NB4 (cell line): ENCODE data around the gene SKIC8.
A peak's percentile ranks its signal among the peaks of the same experiment; 100 is the strongest.

Experiments used
- DNase-seq: peaks from one replicate; pipeline ENCODE4 v3.0.0; 2010; ENCODE audit warnings: low read depth
- H3K4me3 ChIP-seq: one replicate; pipeline ENCODE4 v1.5.1; 2011; ENCODE audit warnings: mild to moderate bottlenecking, low read depth, low read length, moderate library complexity
- MYC ChIP-seq: IDR thresholded peaks from 2 replicates; pipeline ENCODE4 v1.6.1; 2011; ENCODE audit warnings: low read depth, low read length
- POLR2A ChIP-seq: IDR thresholded peaks from 2 replicates; pipeline ENCODE4 v1.6.1; 2011; ENCODE audit warnings: mild to moderate bottlenecking; ENCODE audit not compliant: insufficient read length; ENCODE audit errors: extremely low read depth
- TF ChIP-seq, protein P1 (sequence below): IDR thresholded peaks from one replicate; pipeline ENCODE4 v1.5.1; 2012; ENCODE audit warnings: low read depth, low read length
- TF ChIP-seq, protein P2 (sequence below): IDR thresholded peaks from 2 replicates; pipeline ENCODE4 v1.6.1; 2011; ENCODE audit warnings: low read depth, low read length

The SKIC8 gene

DNA sequence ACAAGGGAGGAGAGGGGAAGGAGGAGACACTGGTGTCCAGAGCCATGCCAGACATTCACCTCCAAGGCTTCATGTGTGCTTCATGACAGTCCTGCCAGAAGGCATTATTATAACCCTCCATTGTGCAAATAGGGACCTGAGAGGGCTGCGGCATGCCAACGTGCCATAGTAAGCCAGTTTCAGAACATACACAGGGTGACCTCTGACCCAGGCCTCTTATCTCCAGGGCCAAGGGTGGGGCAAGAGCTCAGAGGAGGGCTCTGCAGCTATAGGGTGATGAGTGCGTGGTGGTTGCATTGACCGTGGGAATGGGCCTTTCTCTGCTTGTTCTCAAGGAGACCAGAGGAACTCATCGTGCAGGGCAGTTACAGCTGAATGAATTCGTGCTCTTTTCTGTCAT lies 55.3 kb downstream of the SKIC8 start:
- TF ChIP-seq, protein P1, sequence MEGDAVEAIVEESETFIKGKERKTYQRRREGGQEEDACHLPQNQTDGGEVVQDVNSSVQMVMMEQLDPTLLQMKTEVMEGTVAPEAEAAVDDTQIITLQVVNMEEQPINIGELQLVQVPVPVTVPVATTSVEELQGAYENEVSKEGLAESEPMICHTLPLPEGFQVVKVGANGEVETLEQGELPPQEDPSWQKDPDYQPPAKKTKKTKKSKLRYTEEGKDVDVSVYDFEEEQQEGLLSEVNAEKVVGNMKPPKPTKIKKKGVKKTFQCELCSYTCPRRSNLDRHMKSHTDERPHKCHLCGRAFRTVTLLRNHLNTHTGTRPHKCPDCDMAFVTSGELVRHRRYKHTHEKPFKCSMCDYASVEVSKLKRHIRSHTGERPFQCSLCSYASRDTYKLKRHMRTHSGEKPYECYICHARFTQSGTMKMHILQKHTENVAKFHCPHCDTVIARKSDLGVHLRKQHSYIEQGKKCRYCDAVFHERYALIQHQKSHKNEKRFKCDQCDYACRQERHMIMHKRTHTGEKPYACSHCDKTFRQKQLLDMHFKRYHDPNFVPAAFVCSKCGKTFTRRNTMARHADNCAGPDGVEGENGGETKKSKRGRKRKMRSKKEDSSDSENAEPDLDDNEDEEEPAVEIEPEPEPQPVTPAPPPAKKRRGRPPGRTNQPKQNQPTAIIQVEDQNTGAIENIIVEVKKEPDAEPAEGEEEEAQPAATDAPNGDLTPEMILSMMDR: no peak
- TF ChIP-seq, protein P2, sequence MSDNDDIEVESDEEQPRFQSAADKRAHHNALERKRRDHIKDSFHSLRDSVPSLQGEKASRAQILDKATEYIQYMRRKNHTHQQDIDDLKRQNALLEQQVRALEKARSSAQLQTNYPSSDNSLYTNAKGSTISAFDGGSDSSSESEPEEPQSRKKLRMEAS: no peak
- TF ChIP-seq POLR2A (no peak), MYC (no peak)
- DNase-seq: no peak
- no peak overlapping the region for H3K4me3 ChIP-seq

DNA sequence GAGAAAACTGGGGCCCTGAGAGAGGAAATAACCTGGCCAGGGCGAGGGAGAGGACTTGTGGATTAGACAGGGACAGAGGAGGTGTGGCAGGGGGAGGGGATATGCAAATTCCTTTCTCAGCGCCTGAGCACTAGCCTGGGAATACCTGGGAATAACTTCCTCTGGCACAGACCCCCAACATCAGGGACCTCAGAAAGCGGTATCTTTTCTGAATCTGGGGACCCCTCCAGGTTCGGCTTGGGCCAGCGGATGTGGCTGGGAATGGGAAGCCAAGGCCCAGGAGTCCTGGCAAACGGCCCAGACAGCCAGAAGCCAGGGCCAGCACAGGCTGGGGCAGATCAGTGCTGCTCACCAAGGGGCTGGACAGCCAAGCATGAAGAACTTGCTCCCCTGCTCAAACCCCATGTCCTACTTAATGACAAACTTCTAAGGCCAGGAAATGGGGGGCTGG lies 55.9 kb downstream of the SKIC8 start:
- TF ChIP-seq MYC (no peak), POLR2A (no peak)
- TF ChIP-seq, protein P2: no peak
- TF ChIP-seq, protein P1: no peak
- DNase-seq: no peak
- H3K4me3 ChIP-seq: no peak overlapping the region

DNA sequence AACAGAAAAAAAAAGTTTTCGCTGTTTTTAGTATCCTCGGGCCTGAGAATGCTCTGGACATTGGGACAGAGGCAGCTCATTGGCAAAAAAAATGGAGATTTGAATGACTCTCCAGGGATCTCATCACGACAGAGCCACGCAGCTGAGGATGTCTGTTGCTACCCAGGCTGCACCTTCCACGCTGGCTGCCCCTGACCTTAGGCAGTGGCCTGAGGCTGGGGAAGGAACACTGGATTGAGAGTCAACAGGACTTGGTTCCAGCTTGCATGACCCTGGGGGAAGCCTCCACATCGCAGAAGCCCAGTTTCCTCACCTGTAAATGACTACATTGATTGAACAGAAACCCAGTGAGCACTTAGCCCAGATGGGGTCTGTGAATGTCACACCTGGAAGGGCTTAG lies 56.4 kb downstream of the SKIC8 start:
- no peak for DNase-seq
- TF ChIP-seq, protein P2: no peak
- TF ChIP-seq POLR2A: no peak
- TF ChIP-seq MYC: no peak
- TF ChIP-seq, protein P1: no peak
- no peak overlapping the region for H3K4me3 ChIP-seq

DNA sequence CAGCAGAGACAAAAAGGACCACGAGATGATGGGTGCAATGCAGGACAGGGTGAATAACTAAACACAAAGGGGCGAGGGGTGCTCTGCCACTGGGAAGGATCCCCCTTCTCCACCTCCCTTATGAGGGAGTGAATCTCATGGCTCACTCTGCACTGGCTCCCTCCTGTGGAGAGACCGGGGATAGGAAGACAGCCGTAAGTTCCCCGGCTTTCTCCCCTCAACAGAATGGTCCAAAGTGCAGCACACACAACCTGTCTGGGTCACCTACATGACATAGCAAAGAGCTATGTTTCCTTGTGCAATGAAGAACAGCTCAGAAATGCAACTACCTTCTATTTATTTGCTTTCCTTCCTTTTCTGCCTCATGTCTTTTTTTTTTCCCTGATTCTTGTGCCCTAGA lies 57.3 kb downstream of the SKIC8 start:
- no peak for TF ChIP-seq MYC
- TF ChIP-seq, protein P1: peak; percentile 88
- DNase-seq: peak; percentile 58
- no peak overlapping the region for H3K4me3 ChIP-seq

DNA sequence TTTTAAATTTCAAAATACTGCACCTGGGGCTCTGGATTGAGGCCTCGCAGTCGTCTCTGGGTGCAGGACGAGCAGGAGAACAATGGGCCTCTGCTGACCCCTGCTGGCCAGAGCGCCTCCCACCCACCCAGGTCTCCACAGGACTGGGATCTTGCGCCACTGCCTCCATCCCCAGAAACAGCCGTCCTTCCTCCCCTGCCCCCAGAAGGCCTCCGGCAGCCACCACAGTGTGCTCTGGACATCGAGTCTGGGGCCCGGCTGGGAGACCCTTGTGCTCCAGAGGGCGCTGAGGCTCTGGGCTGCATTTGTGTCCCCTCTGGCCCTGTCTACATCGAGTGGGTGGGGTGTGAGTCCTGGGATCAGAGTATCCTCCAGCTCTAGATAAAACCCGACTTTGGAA lies 58.4 kb downstream of the SKIC8 start:
- peak; percentile 87 for DNase-seq
- TF ChIP-seq, protein P1: peak; percentile 88
- no peak for TF ChIP-seq POLR2A
- H3K4me3 ChIP-seq: no peak overlapping the region

DNA sequence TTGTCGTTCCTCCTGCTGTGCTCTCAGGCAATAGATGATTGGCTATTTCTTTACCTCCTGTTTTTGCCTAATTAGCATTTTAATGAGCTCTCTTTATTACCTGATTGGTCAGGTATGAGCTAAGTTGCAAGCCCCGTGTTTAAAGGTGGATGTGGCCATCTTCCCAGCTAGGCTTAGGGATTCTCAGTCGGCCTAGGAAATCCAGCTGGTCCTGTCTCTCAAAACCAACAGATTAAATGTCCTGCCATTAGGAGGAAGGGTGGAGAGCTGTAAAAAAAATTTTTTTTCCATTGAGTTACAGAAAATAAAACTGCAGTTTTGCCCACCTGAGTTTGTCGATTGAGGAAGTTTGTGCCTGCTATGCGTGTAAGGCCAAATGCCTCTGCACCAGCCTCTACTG lies 59.6 kb downstream of the SKIC8 start:
- no peak overlapping the region for H3K4me3 ChIP-seq
- TF ChIP-seq MYC: no peak
- TF ChIP-seq, protein P1: no peak
- TF ChIP-seq POLR2A: no peak
- TF ChIP-seq, protein P2: no peak
- no peak for DNase-seq
